MM.1S (cell line): ENCODE data around the gene TIGAR.

Experiments
- CTCF ChIP-seq: fragments of 300-600 bp; sonication (generic); IDR thresholded peaks from 2 replicates; pipeline ENCODE4 v1.5.1; 2016; ENCODE audit warnings: antibody characterized with exemption, low read length, mixed read lengths
- EZH2 ChIP-seq: fragments of 300-600 bp; sonication (generic); optimal IDR thresholded peaks from 2 replicates; pipeline ENCODE3; 2017; ENCODE audit warnings: low read depth, mild to moderate bottlenecking, antibody characterized with exemption, low read length, mixed read lengths

DNA sequence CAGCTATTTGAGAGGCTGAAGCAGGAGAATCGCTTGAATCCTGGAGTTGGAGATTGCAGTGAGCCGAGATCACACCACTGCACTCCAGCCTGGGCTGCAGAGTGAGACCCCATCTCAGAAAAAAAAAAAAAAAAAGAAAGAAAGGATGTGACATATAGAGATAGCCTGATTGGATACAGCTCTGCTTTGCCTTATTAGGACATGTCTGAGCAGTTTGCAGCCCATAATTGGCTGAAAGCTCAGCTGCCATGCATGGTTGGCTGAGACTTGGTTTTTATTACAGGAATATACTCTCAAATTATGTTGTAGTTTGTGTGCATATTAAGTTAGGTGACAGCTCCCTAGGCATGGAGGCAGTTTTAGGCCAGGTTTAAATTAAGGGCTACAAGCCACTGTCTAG lies 6.3 kb downstream of the TIGAR start:
- TF ChIP-seq EZH2 (no peak), CTCF (no peak)
